Loucy (cell line): ENCODE results near the gene HEXD.
"Not testable (repeated sequence)": the region's sequence is repeated elsewhere in the genome, so short reads cannot be mapped to it uniquely, and the experiment has no call there.

Source experiments
- H2AFZ ChIP-seq: fragments of 200-600 bp; sonication (generic); 2 replicates; pipeline ENCODE4 v1.6.0; 2016; ENCODE audit warnings: antibody characterized with exemption, mild to moderate bottlenecking, low read length, moderate library complexity
- H3F3A ChIP-seq: fragments of 200-600 bp; 2 replicates; pipeline ENCODE4 v1.6.0; 2016; ENCODE audit warnings: antibody characterized with exemption, low read depth, mild to moderate bottlenecking
- H3K27me3 ChIP-seq: fragments of 200-600 bp; sonication (generic); 2 replicates; pipeline ENCODE4 v1.6.1; 2014; ENCODE audit warnings: low read length, mild to moderate bottlenecking; ENCODE audit not compliant: insufficient read depth, poor library complexity, severe bottlenecking
- H3K36me3 ChIP-seq: fragments of 200-600 bp; sonication (generic); 2 replicates; pipeline ENCODE4 v1.6.1; 2016; ENCODE audit warnings: low read length; ENCODE audit not compliant: insufficient read depth
- H3K4me1 ChIP-seq: fragments of 200-600 bp; sonication (generic); 2 replicates; pipeline ENCODE4 v1.5.1; 2014; ENCODE audit warnings: low read length, mild to moderate bottlenecking; ENCODE audit not compliant: insufficient read depth, poor library complexity, severe bottlenecking
- H3K4me2 ChIP-seq: fragments of 200-600 bp; sonication (generic); 2 replicates; pipeline ENCODE4 v1.6.0; 2014; ENCODE audit warnings: antibody characterized with exemption, low read length, low read depth, mild to moderate bottlenecking; ENCODE audit not compliant: poor library complexity, severe bottlenecking
- H3K4me3 ChIP-seq: fragments of 200-600 bp; sonication (generic); 2 replicates; pipeline ENCODE4 v1.5.1; 2014; ENCODE audit warnings: low read length, mild to moderate bottlenecking, mixed read lengths; ENCODE audit not compliant: poor library complexity, severe bottlenecking
- H3K79me2 ChIP-seq: fragments of 200-600 bp; sonication (generic); 2 replicates; pipeline ENCODE4 v1.6.1; 2014; ENCODE audit warnings: low read length; ENCODE audit not compliant: insufficient read depth
- H3K9ac ChIP-seq: fragments of 200-600 bp; sonication (generic); 2 replicates; pipeline ENCODE4 v1.6.0; 2014; ENCODE audit warnings: mild to moderate bottlenecking, low read depth, low read length, moderate library complexity; ENCODE audit not compliant: poor library complexity, severe bottlenecking
- H3K9me2 ChIP-seq: fragments of 200-600 bp; sonication (generic); replicated peaks from 2 replicates; pipeline ENCODE4 v1.6.1; 2016; ENCODE audit warnings: low read depth, low read length, mixed read lengths
- H3K9me3 ChIP-seq: fragments of 200-600 bp; sonication (generic); 2 replicates; pipeline ENCODE4 v1.6.1; 2014; ENCODE audit warnings: mild to moderate bottlenecking, antibody characterized with exemption, low read length, low read depth; ENCODE audit not compliant: insufficient read depth
- H4K20me1 ChIP-seq: fragments of 200-600 bp; sonication (generic); 2 replicates; pipeline ENCODE4 v1.6.0; 2014; ENCODE audit warnings: antibody characterized with exemption, low read length, mild to moderate bottlenecking; ENCODE audit not compliant: insufficient read depth, poor library complexity, severe bottlenecking
- CTCF ChIP-seq: fragments of 200-600 bp; sonication (generic); conservative IDR thresholded peaks from 2 replicates; pipeline ENCODE4 v1.5.1; 2014; ENCODE audit warnings: mild to moderate bottlenecking, antibody characterized with exemption, low read length
- EZH2phosphoT487 ChIP-seq: fragments of 200-600 bp; IDR thresholded peaks from 2 replicates; pipeline ENCODE4 v1.6.1; 2018; ENCODE audit warnings: antibody characterized with exemption, mild to moderate bottlenecking, moderate library complexity, borderline replicate concordance

The HEXD gene

DNA sequence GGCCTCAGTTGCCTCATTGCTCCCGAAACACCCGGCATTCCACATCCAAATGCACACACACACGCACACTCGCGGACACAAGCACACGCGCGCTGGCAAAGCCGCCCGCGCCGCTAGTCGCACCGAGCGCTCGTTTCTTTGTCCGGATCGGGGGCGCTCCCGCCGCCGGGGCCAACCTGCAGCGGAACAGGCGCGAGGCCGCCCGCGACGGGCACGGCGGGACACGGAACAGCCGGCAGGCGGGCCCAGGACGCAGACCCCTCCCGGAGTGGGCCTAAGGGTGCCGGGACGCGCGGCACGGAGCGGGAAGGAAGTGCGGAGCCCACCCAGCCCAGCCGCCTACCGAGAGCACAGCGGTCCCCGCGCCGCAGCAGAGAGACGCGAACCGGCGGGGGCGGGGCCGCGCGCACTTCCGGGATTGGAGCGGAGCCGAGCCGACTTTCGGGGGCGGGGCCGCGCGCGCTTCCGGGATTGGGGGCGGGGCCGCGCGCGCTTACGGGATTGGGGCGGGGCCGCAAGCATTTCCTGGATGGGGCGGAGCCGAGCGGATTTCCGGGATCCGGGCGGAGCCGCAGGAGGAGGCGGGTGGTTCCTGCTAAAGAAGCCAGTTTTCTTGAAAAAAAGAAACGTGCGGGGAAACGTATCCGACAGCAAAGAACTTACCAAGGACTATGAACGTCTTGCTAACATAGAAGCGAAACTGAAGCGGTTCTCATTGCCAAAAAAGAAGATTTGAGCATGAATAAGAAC, 32.4 kb downstream of the HEXD start, which contains the start of gene CYBC1:
CYBC1 (minus strand) TSS at position 396 of the 750 bp plus-strand sequence. CDS start 1,498 bp downstream, outside the sequence.
- Histone ChIP-seq H3K4me1 (peaks cover 28% of the 10 kb centered on the region), H3K4me3 (peak within 1 kb of the TSS; percentile 89), H2AFZ (0 out of 2 replicates have a peak within 1 kb of the TSS, but pooled peaks have one; percentile 28), H3F3A (peaks cover 15% of the 10 kb centered on the region), H3K9me2 (no peaks in the 10 kb centered on the region), H3K27me3 (no peaks in the 10 kb centered on the region), H3K9me3 (no peaks in the 10 kb centered on the region), H3K4me2 (peak within 1 kb of the TSS; percentile 94), H4K20me1 (peaks cover 18% of the 10 kb centered on the region), H3K36me3 (no peaks in the 10 kb centered on the region; the same call in 1 of the 2 replicates), H3K9ac (peak within 1 kb of the TSS; percentile 99), H3K79me2 (peaks cover 54% of the 10 kb centered on the region)
- TF ChIP-seq CTCF: no peak

DNA sequence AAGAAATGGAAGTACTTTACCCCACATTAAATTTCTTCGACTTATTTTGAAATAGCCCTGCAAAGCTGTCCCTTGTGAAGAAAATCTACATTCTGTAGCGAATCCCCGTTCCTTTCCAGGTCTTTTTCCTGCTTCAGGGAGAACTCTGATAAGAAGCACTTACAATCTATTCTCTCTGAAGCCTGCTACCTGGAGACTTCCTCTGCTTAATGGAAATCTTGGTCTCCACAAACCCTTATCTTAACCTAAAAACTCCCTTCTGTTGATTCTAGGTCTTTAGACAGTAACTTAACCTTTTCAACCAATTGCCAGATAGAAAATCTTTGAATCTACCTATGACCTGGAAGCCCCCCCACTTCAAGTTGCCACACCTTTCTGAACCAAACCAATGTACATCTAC, 34.0 kb downstream of the HEXD start:
- no peak overlapping the region for H3K9ac ChIP-seq
- peaks cover 30% of the 10 kb centered on the region for H3K4me1 ChIP-seq
- H3F3A ChIP-seq: peaks cover 15% of the 10 kb centered on the region
- H3K9me2 ChIP-seq: no peaks in the 10 kb centered on the region
- H2AFZ ChIP-seq: no peak overlapping the region
- peaks cover 39% of the 10 kb centered on the region for H3K79me2 ChIP-seq
- no peaks in the 10 kb centered on the region for H3K9me3 ChIP-seq
- H3K4me3 ChIP-seq: no peak overlapping the region
- H3K27me3 ChIP-seq: no peaks in the 10 kb centered on the region
- H3K36me3 ChIP-seq: no peaks in the 10 kb centered on the region
- no peak overlapping the region for H3K4me2 ChIP-seq
- peaks cover 12% of the 10 kb centered on the region for H4K20me1 ChIP-seq
- TF ChIP-seq CTCF (no peak), EZH2phosphoT487 (no peak)

DNA sequence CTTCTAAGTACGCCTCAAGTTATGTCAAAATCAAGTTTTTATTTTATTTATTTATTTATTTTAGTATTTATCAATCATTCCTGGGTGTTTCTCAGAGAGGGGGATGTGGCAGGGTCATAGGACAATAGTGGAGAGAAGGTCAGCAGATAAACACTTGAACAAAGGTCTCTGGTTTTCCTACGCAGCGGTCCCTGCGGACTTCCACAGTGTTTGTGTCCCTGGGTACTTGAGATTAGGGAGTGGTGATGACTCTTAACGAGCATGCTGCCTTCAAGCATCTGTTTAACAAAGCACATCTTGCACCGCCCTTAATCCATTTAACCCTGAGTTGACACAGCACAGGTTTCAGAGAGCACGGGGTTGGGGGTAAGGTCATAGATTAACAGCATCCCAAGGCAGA, 35.0 kb downstream of the HEXD start:
- peaks cover 30% of the 10 kb centered on the region for H3K4me1 ChIP-seq
- H4K20me1 ChIP-seq, H3K36me3 ChIP-seq, H3K9me3 ChIP-seq, H3K9ac ChIP-seq, H3K4me2 ChIP-seq, H3K9me2 ChIP-seq, H2AFZ ChIP-seq, H3K4me3 ChIP-seq, H3K27me3 ChIP-seq: not testable (repeated sequence)
- H3K79me2 ChIP-seq: peaks cover 33% of the 10 kb centered on the region
- peaks cover 19% of the 10 kb centered on the region for H3F3A ChIP-seq

DNA sequence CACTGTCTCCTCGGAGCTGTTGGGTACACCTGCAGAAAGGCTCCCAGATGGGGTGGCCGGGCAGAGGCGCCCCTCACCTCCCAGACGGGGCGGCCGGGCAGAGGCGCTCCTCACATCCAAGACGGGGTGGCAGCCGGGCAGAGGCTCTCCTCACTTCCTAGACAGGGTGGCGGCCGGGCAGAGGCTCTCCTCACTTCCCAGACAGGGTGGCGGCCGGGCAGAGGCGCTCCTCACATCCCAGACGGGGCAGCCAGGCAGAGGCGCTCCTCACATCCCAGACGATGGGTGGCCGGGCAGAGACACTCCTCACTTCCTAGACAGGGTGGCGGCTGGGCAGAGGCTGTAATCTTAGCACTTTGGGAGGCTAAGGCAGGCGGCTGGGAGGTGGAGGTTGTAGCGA, 35.6 kb downstream of the HEXD start:
- H3K79me2 ChIP-seq: peaks cover 31% of the 10 kb centered on the region

More for the DNA sequence above, 35.6 kb downstream of the HEXD start:
- not testable (repeated sequence) for H2AFZ ChIP-seq, H4K20me1 ChIP-seq, H3K9me3 ChIP-seq, H3K4me3 ChIP-seq, H3K4me2 ChIP-seq, H3K9ac ChIP-seq, H3K27me3 ChIP-seq, H3K9me2 ChIP-seq, H3K36me3 ChIP-seq
- H3K4me1 ChIP-seq: peaks cover 29% of the 10 kb centered on the region
- peaks cover 19% of the 10 kb centered on the region for H3F3A ChIP-seq
